ENCODE measurements around the gene TMEM132C. TPM values are rescaled to one million over a fixed set of nuclear protein-coding genes. Genes with fewer than 3 reads are reported as not detected.

Gene TMEM132C
- total and polyA plus RNA-seq, 2 donors (not counting 1 experiment from before 2014, with no cell fraction given): not detected

- DNase-seq: no peak
- H3K27ac ChIP-seq (ENCODE audit: low read length in 2 of 2): no peak overlapping the region
- no peak overlapping the region for H3K4me3 ChIP-seq (ENCODE audit: control extremely low read depth in 1 of 5, extremely low read depth in 1 of 5, insufficient read depth in 1 of 5, low read depth in 2 of 5, low read length in 4 of 5)
- H3K79me2 ChIP-seq (ENCODE audit: control insufficient read depth, insufficient read depth, low read length): no peaks in the 10 kb centered on the region
- no peak overlapping the region for H3K4me2 ChIP-seq (replicated peaks; ENCODE audit: low read depth, low read length, poor library complexity, severe bottlenecking)
- no peaks in the 10 kb centered on the region for H3K9me3 Mint-ChIP-seq (ENCODE audit: insufficient read depth)
- ATAC-seq (ENCODE audit: low read depth): no peak
- H3K9me3 ChIP-seq (ENCODE audit: control extremely low read depth in 1 of 3, control insufficient read depth in 2 of 3, insufficient read depth in 1 of 3, low read length in 2 of 3): no peaks in the 10 kb centered on the region
- H3K4me1 Mint-ChIP-seq: no peaks in the 10 kb centered on the region
- H3K27me3 Mint-ChIP-seq: no peaks in the 10 kb centered on the region
- H3K4me1 ChIP-seq (ENCODE audit: control insufficient read depth in 2 of 2, insufficient read depth in 2 of 2, low read length in 2 of 2): no peaks in the 10 kb centered on the region
- TF ChIP-seq EZH2 (IDR thresholded peaks at IDR 0.05; ENCODE audit: borderline replicate concordance, insufficient read depth, low read depth, low read length, poor library complexity, severe bottlenecking) (no peak), CTCF (IDR thresholded peaks at IDR 0.05) (no peak)
- no peak overlapping the region for H3K27ac Mint-ChIP-seq
- H3K27me3 ChIP-seq (replicated peaks in 1 of 4; ENCODE audit: control extremely low read depth in 1 of 4, control insufficient read depth in 3 of 4, insufficient read depth in 4 of 4, low read length in 3 of 4): no peaks in the 10 kb centered on the region
- WGBS (ENCODE audit: insufficient coverage): 80% methylated on average over 7 of the region's 12 CpGs
- H3K9ac ChIP-seq (ENCODE audit: low read length): no peak overlapping the region
- no peaks in the 10 kb centered on the region for H4K20me1 ChIP-seq (ENCODE audit: control insufficient read depth, insufficient read depth, low read length, poor library complexity, severe bottlenecking)
- no peak overlapping the region for H3K4me3 Mint-ChIP-seq
- CTCF ChIA-PET: no interaction called here
- H3K36me3 ChIP-seq (replicated peaks in 1 of 2; ENCODE audit: control extremely low read depth in 1 of 2, control insufficient read depth in 1 of 2, extremely low read depth in 1 of 2, insufficient read depth in 2 of 2, low read length in 1 of 2): no peaks in the 10 kb centered on the region
- no peak overlapping the region for H2AFZ ChIP-seq (ENCODE audit: insufficient read depth, low read depth, low read length, poor library complexity, severe bottlenecking)
- intact Hi-C loops (cut with micrococcal nuclease): no loop called here
- POLR2A ChIA-PET: no interaction called here
Observed at GRCh38 chr12:128444598-128444997, 177.6 kb downstream of the TMEM132C start.

- Histone ChIP-seq H3K79me2 (ENCODE audit: control insufficient read depth, insufficient read depth, low read length) (no peaks in the 10 kb centered on the region), H3K9ac (ENCODE audit: low read length) (no peak overlapping the region), H4K20me1 (ENCODE audit: control insufficient read depth, insufficient read depth, low read length, poor library complexity, severe bottlenecking) (no peaks in the 10 kb centered on the region), H2AFZ (ENCODE audit: insufficient read depth, low read depth, low read length, poor library complexity, severe bottlenecking) (no peak overlapping the region), H3K4me3 (ENCODE audit: control extremely low read depth in 1 of 5, extremely low read depth in 1 of 5, insufficient read depth in 1 of 5, low read depth in 2 of 5, low read length in 4 of 5) (no peak overlapping the region), H3K36me3 (replicated peaks in 1 of 2; ENCODE audit: control extremely low read depth in 1 of 2, control insufficient read depth in 1 of 2, extremely low read depth in 1 of 2, insufficient read depth in 2 of 2, low read length in 1 of 2) (no peaks in the 10 kb centered on the region), H3K4me1 (ENCODE audit: control insufficient read depth in 2 of 2, insufficient read depth in 2 of 2, low read length in 2 of 2) (no peaks in the 10 kb centered on the region), H3K9me3 (ENCODE audit: control extremely low read depth in 1 of 3, control insufficient read depth in 2 of 3, insufficient read depth in 1 of 3, low read length in 2 of 3) (no peaks in the 10 kb centered on the region), H3K27ac (ENCODE audit: low read length in 2 of 2) (no peak overlapping the region), H3K4me2 (replicated peaks; ENCODE audit: low read depth, low read length, poor library complexity, severe bottlenecking) (no peak overlapping the region), H3K27me3 (replicated peaks in 1 of 4; ENCODE audit: control extremely low read depth in 1 of 4, control insufficient read depth in 3 of 4, insufficient read depth in 4 of 4, low read length in 3 of 4) (no peaks in the 10 kb centered on the region)
- intact Hi-C loops (cut with micrococcal nuclease): no loop called here
- WGBS (ENCODE audit: insufficient coverage): 61% methylated on average over 9 of the region's 13 CpGs
- no peak for DNase-seq
- no peaks in the 10 kb centered on the region for H3K4me1 Mint-ChIP-seq
- no peak overlapping the region for H3K27ac Mint-ChIP-seq
- TF ChIP-seq EZH2 (IDR thresholded peaks at IDR 0.05; ENCODE audit: borderline replicate concordance, insufficient read depth, low read depth, low read length, poor library complexity, severe bottlenecking) (no peak), CTCF (IDR thresholded peaks at IDR 0.05) (no peak)
- ChIA-PET CTCF (no interaction called here), POLR2A (no interaction called here)
- no peak overlapping the region for H3K4me3 Mint-ChIP-seq
- no peaks in the 10 kb centered on the region for H3K9me3 Mint-ChIP-seq (ENCODE audit: insufficient read depth)
- ATAC-seq (ENCODE audit: low read depth): no peak
- no peaks in the 10 kb centered on the region for H3K27me3 Mint-ChIP-seq
Observed at GRCh38 chr12:128445415-128446127, 178.6 kb downstream of the TMEM132C start.

All from B cell (primary cell).